Right lung (tissue), 5 donors: ENCODE data around the gene DOCK2. TPM values are rescaled to one million over a fixed set of nuclear protein-coding genes. Genes with fewer than 3 reads are reported as not detected.

Source experiments
- DNase-seq, 2 donors: peaks; one replicate each; pipeline ENCODE4 v3.0.0-alpha.2; 2013
- polyA plus RNA-seq, 5 donors: library from polyadenylated mRNA; unstranded; fragments of 120-200 nt; gene quantifications; one replicate each; pipeline versions ENCODE4 v1.2.1 to v1.2.3, GENCODE V29; 2013; ENCODE audit warnings: inconsistent platforms in 1 of 5, low replicate concordance in 1 of 5; ENCODE audit not compliant: insufficient read length in 5 of 5, insufficient read depth in 1 of 5

The DOCK2 gene
- polyA plus RNA-seq, 5 donors: 4.7 to 7.2 (median 5.4) TPM

DNA sequence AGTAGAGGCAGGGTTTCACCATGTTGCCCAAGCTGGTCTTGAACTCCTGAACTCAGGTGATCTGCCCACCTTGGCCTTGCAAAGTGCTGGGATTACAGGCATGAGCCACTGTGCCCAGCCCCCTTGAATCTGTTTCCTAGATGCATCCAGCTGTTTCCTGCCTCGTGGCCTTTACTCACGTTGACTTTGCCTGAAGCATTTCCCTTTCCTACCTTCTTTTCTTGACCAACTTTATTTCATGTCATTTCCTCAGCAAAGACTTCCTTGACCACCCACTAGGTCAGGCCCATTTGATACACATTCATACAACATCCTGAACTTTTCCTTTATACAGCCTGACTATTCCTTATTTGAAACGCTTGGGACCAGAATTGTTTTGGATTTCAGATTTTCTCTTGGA is 51.0 kb downstream of the DOCK2 start:
- no peak for DNase-seq

GRCh38 chr5:169691471-169691870 is 54.4 kb downstream of the DOCK2 start:
- no peak for DNase-seq

GRCh38 chr5:169694091-169694625 is 57.1 kb downstream of the DOCK2 start:
- DNase-seq: no peak

GRCh38 chr5:169695025-169695625 is 58.0 kb downstream of the DOCK2 start:
- DNase-seq: no peak

- DNase-seq: no peak
Measured at GRCh38 chr5:169695919-169696490, 58.9 kb downstream of the DOCK2 start.

DNA sequence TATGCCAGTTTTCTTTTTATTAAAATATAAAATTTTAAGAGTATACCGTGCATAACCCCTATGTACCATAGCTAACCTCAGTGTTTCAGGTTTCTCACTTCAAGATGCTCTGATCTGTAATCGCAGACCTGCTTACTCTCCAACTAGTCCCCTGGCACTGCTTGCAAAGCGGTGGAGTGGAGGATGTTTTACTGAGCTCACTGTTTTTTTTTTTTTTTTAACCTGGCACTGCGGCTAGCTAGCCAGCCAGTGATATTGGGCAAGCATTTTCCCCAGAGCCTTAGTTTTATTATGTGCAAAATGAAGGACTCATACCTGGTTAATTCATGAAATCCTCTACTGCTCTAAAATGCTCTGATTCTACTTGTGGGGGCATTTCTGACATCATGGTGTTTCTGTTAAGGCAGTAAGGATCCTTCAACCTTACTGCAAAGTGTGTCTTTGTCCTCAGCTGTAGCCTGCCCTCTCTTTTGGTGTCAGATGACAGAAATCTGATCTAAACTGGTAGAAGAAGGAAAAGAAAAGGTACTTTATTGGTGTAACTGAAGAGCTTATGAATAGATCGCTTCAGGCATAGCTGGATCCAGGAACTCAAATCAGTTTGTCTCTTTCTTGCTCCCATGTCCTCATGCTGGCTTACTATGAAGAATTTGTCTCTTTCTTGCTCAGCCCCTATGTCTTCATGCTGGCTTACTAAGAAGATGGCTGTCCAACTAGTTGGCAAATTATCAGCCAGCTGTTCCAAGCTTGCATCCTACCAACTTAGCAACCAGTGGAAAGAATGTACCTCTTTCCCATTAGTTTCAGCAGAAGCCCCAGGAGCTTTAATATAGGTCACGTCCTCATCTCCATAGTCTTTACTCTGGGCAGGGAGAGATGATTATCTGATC is 59.8 kb downstream of the DOCK2 start:
- no peak for DNase-seq

DNA sequence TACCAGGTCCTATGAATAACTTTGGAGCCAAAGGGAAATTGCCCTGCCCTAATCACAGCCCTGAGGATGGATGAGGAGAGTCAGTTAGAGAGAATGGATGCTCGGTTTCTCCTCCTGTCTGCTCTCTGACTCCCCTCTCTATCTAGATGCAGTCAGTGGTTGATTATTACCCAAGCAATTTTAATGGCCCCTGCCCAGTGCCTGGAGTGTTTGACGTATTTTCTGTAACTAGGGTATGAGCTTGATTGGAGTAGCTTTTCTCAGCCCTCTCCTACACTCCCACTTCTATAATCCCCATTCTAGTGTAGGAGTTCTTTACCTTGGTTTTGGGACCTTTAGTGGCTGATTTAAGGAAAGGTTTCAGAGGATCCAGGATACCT is 60.4 kb downstream of the DOCK2 start:
- no peak for DNase-seq

- no peak for DNase-seq
Measured at GRCh38 chr5:169697976-169698375, 60.9 kb downstream of the DOCK2 start.

- no peak for DNase-seq
Measured at GRCh38 chr5:169700611-169701010, 63.5 kb downstream of the DOCK2 start.

GRCh38 chr5:169701910-169702451 is 64.9 kb downstream of the DOCK2 start:
- DNase-seq: peak; percentile 21 to 50

GRCh38 chr5:169702693-169703481 is 65.8 kb downstream of the DOCK2 start:
- DNase-seq: peak in 1 of 2 donors; percentile 24

DNA sequence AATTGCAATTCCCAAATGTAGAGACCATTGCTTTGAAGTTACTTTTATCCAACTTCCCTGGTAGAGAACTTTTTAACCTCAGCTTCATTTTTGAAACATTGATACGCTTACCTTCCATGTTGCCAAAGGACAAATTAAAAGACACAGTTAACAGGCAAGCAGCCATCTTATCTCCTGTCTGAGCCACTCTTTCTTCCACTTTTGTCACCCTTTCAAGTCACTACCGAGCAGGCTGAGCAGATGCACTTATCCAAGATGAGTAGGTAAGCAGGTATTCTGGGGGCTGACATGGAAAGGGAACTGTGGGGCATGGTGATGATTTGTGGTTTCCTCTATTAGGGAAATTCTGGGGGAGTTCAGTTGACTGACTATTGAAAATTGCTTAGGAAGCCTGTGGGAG is 66.7 kb downstream of the DOCK2 start:
- no peak for DNase-seq

DNA sequence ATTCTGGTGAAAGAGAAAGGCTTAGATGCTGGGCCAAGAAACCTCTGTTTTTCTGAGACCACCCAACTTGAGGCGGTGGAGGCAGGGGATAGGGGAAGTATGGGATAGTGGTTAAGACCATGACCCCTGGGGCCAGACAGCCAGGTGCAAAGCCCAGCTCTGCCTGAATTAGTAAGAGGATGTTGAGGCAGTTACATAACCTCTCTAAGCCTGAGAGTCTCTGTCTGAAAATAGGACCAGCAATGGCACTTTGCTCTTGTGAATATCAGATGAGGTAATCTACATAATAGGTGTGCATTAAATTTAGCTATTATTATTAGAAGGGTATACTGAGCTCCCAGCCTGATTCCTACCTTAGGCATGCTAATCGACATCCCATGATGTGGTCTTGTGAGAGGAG is 68.2 kb downstream of the DOCK2 start:
- DNase-seq: no peak

- DNase-seq: no peak
Measured at GRCh38 chr5:169706071-169706470, 69.0 kb downstream of the DOCK2 start.

DNA sequence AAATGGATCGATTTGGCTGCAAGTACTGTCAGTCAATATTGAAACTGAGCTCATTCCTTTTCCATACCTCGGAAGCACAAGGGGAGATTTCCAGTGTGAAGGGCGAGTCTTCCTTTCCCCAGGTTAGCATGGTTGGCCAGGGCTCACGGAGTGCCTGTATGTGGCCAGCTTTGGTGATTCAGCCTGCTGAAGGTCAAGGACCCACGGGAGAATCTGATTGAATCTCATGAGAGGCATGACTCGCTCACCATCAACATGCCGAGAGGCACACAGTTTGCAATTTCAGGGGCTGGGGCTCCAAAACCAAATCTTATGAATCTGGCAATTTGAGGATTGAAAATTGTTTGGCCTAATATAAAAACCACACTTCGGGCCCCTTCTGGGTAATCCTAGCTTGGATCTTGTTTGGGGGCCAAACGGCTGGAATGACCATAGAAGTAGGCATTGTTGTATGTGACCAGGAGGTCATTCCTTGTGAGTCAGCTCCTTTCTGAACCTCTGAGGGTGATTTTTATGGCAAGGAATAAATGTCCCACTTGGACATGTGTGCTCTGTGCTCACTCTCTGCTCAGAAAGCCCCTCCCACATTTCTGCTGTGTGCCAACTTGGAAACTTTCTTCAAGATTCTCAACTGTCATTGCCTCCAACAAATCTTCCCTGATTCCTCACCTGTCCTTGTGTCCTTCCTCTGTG is 69.8 kb downstream of the DOCK2 start:
- no peak for DNase-seq

GRCh38 chr5:169707686-169708085 is 70.6 kb downstream of the DOCK2 start:
- DNase-seq: no peak

DNA sequence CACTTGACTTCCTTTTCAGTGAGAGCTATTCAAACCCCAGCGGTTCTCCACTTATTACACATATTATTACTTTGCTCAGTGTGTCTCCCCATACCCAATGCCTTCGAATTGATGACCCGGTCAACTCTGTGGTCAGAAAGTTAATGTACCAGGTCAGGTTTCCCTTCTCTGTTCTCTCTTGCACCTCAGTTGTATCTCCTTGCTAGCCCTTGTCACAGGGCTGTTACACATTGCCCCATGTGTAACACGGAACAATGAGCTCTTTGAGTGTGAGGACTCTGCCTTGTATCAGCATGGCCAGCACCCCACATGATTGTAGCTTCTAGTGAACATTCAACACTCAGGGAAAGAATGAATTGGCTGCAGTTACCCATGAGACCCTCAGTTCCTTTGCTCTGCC is 73.6 kb downstream of the DOCK2 start:
- DNase-seq: no peak

GRCh38 chr5:169711551-169712225 is 74.6 kb downstream of the DOCK2 start:
- no peak for DNase-seq

GRCh38 chr5:169712428-169712827 is 75.4 kb downstream of the DOCK2 start:
- DNase-seq: no peak

DNA sequence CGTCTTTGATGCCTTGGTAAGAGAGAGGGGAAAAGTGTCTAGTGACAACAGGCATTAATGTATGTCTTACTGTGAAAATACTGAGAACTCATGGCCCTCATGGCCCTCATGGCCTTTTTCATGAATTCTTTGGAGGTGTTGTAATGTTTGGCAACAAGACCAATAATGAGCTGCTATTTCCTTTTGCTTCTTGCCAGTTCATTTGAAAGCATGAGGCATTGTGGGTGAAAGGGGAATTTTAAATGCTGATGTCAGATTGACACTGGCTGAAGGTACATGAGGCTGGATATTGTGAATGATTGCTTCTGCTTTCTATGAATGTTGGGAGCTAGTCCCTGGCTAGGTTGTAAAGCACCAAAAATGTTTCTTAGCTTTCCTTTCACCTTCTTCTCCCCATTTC is 79.2 kb downstream of the DOCK2 start:
- peak; percentile 76 to 87 for DNase-seq
